Hepatocyte (in vitro differentiated cells): ENCODE data around the gene COX6A1.

Source experiments
- EZH2 ChIP-seq: fragments of 200-600 bp; sonication (generic); IDR thresholded peaks from 2 replicates; pipeline ENCODE4 v1.6.1; 2016; ENCODE audit warnings: antibody characterized with exemption, mild to moderate bottlenecking, borderline replicate concordance
- EZH2phosphoT487 ChIP-seq: fragments of 200-600 bp; sonication (generic); IDR thresholded peaks from one replicate; pipeline ENCODE4 v1.6.1; 2018; ENCODE audit warnings: antibody characterized with exemption, mild to moderate bottlenecking, low read depth, moderate library complexity; ENCODE audit not compliant: unreplicated experiment, severe bottlenecking
- TF ChIP-seq, protein P1 (sequence below): fragments of 200-600 bp; sonication (generic); IDR thresholded peaks from 2 replicates; pipeline ENCODE4 v1.5.1; 2016; ENCODE audit warnings: antibody characterized with exemption, mild to moderate bottlenecking; ENCODE audit not compliant: poor library complexity

DNA sequence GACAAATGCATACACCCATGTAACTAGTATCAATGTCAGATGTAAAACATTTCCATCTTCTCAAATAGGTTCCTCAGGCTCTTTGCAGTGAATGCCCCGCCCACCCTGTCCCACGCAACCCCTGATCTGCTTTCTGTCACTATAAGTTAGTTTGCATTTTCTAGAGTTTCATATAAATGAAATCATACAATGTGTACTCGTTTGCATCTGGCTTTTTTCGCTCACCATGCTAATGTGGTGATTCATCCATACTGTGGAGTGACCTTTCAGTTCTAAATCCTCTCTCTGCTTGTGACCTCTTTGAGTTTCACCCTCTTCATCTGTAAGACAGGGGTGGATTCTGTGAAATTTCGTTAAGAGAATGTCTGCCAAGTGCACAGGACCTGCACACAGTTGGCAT, 38.4 kb upstream of the COX6A1 start:
- TF ChIP-seq, protein P1, sequence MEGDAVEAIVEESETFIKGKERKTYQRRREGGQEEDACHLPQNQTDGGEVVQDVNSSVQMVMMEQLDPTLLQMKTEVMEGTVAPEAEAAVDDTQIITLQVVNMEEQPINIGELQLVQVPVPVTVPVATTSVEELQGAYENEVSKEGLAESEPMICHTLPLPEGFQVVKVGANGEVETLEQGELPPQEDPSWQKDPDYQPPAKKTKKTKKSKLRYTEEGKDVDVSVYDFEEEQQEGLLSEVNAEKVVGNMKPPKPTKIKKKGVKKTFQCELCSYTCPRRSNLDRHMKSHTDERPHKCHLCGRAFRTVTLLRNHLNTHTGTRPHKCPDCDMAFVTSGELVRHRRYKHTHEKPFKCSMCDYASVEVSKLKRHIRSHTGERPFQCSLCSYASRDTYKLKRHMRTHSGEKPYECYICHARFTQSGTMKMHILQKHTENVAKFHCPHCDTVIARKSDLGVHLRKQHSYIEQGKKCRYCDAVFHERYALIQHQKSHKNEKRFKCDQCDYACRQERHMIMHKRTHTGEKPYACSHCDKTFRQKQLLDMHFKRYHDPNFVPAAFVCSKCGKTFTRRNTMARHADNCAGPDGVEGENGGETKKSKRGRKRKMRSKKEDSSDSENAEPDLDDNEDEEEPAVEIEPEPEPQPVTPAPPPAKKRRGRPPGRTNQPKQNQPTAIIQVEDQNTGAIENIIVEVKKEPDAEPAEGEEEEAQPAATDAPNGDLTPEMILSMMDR = no peak
- TF ChIP-seq EZH2 = no peak
- TF ChIP-seq EZH2phosphoT487 = no peak
